Measurements from ENCODE around the gene SPEF1.

SPEF1 gene

DNA sequence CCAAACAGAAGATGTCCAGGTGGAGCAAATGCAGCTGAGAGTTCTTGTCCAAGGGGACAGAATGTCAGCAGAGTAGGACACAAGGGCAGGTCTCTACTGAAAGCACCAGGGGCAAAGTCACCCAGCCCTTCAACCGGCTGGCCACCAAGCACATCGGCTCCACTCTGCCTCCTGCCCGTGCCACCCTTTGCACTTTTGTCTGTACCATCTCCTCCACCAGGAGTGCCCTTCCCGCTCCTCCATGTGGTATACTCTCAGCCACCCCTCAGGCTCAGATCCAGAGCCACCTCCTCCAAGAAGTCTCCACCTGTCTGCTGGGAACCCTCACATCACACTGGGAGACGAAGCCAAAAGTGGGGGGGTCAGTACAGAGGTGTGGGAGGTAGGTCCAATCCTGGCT, 52.9 kb downstream of the SPEF1 start:
- peaks cover 66% of the 10 kb centered on the region for H3K27me3 Mint-ChIP-seq
- no peak overlapping the region for H3K27ac Mint-ChIP-seq
- no peak for DNase-seq
- peaks cover 6% of the 10 kb centered on the region for H3K4me1 Mint-ChIP-seq
- H3K9me3 Mint-ChIP-seq, result no peaks in the 10 kb centered on the region
- ATAC-seq, result no peak
- no peak overlapping the region for H3K4me3 Mint-ChIP-seq
